HUDEP-2 (cell line): ENCODE measurements around the gene ATAD3A.

Experiments used
- DNase-seq, 76 experiments: peaks; one replicate each; lab custom pipeline; 2025; ENCODE audit not compliant: unreplicated experiment in 76 of 76; lab: John Stamatoyannopoulos, UW

Gene ATAD3A

GRCh38 chr1:1537626-1538250 is 25.8 kb downstream of the ATAD3A start:
- DNase-seq = no peak

GRCh38 chr1:1538334-1538733 is 26.4 kb downstream of the ATAD3A start:
- no peak for DNase-seq

- no peak for DNase-seq
These were observed 27.0 kb downstream of the ATAD3A start for GRCh38 chr1:1538989-1539309.

- DNase-seq = no peak
These were observed 27.5 kb downstream of the ATAD3A start for GRCh38 chr1:1539310-1540089.

- DNase-seq = no peak
These were observed 28.3 kb downstream of the ATAD3A start, which contains the start of gene TMEM240 for GRCh38 chr1:1540090-1540817. TSS of gene TMEM240 (minus strand) at chr1:1540624. CDS start at chr1:1540346, 278 bp downstream.

GRCh38 chr1:1540818-1541628 is 29.1 kb downstream of the ATAD3A start:
- no peak for DNase-seq

GRCh38 chr1:1541956-1542765 is 30.2 kb downstream of the ATAD3A start:
- no peak for DNase-seq

GRCh38 chr1:1542766-1543705 is 31.1 kb downstream of the ATAD3A start:
- DNase-seq = peak in 21 of 76 experiments; percentile 3 to 55 (median 30)

GRCh38 chr1:1543706-1544099 is 31.7 kb downstream of the ATAD3A start:
- DNase-seq = peak in 2 of 76 experiments; percentile 7 to 28

GRCh38 chr1:1544544-1544943 is 32.6 kb downstream of the ATAD3A start:
- no peak for DNase-seq

- no peak for DNase-seq
These were observed 34.2 kb downstream of the ATAD3A start for GRCh38 chr1:1545946-1546737.

GRCh38 chr1:1547011-1547410 is 35.0 kb downstream of the ATAD3A start:
- DNase-seq = no peak

- no peak for DNase-seq
These were observed 35.5 kb downstream of the ATAD3A start for GRCh38 chr1:1547476-1547875.

- DNase-seq = no peak
These were observed 36.6 kb downstream of the ATAD3A start for GRCh38 chr1:1548591-1548990.

- DNase-seq = no peak
These were observed 38.1 kb downstream of the ATAD3A start for GRCh38 chr1:1550087-1550486.

- peak in 2 of 76 experiments; percentile 19 to 32 for DNase-seq
These were observed 38.9 kb downstream of the ATAD3A start for GRCh38 chr1:1550591-1551432.
